Upper lobe of right lung (tissue), 1 donor: ENCODE results near the gene KRR1. TPM values are rescaled to one million over a fixed set of nuclear protein-coding genes. Genes with fewer than 3 reads are reported as not detected.
"Not testable (repeated sequence)": the region's sequence is repeated elsewhere in the genome, so short reads cannot be mapped to it uniquely, and the experiment has no call there.

ENCODE experiments used
- ATAC-seq: fragments of 200-7000 bp; cut with Tn5 transposase; one replicate; pipeline ENCODE4 v1.9.1; 2020; ENCODE audit warnings: mild to moderate bottlenecking, moderate library complexity
- DNase-seq: peaks from one replicate; pipeline ENCODE4 v3.0.0-alpha.2; 2020
- H3K27ac ChIP-seq: fragments of 200-600 bp; one replicate; pipeline ENCODE4 v1.8.0; 2022
- H3K27me3 ChIP-seq: fragments of 200-600 bp; one replicate; pipeline ENCODE4 v1.8.0; 2022; ENCODE audit warnings: mild to moderate bottlenecking
- H3K36me3 ChIP-seq: fragments of 200-600 bp; one replicate; pipeline ENCODE4 v1.8.0; 2022
- H3K4me1 ChIP-seq: fragments of 200-600 bp; one replicate; pipeline ENCODE4 v1.8.0; 2022
- H3K4me3 ChIP-seq: fragments of 200-600 bp; one replicate; pipeline ENCODE4 v1.8.0; 2022; ENCODE audit warnings: mild to moderate bottlenecking
- H3K9me3 ChIP-seq: fragments of 200-600 bp; one replicate; pipeline ENCODE4 v1.8.0; 2022
- intact Hi-C: fragments of 100-400 bp; cut with DNase I; formaldehyde crosslinking; loops from one replicate; pipeline ENCODE4 v1.11.0; 2022
- total RNA-seq: library from RNA; stranded (reverse); fragmentation: NEBNext Ultra II Directional; extraction: Animal tissue kit (Norgen Biotek cat#: 25700); gene quantifications from one replicate; pipeline ENCODE4 v1.2.1, GENCODE V29; 2021
- TF ChIP-seq, protein P1 (sequence below): fragments of 200-600 bp; IDR thresholded peaks from one replicate; pipeline ENCODE4 v1.8.0; 2022; ENCODE audit warnings: antibody characterized with exemption
- donor health status: DM: no; HTN: yes; CAD: no; lungs with severe emphysema.

Gene KRR1
- total RNA-seq, 1 donor from 2014 or later: 45.3 TPM

DNA sequence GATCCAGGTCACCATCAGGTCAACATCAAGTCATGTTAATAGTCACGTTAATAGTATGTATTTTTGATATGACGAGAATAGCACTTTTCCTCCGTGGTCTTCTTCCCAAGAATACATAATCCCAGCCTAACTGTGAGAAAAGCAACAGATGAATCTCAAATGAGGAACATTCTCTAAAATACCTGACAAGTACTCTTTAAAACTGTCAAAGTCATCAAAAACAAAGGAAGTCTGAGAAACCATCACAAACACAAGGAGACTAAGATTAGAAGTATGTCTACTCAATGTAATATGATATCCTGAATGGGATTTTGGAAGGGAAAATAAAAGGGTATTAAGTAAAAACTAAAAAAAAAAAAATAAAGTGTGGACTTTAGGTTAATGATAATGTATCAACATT lies 67.7 kb downstream of the KRR1 start:
- ATAC-seq (no peak), DNase-seq (no peak)
- no peaks in the 10 kb centered on the region for H3K27me3 ChIP-seq
- no peaks in the 10 kb centered on the region for H3K36me3 ChIP-seq
- no peaks in the 10 kb centered on the region for H3K9me3 ChIP-seq
- TF ChIP-seq, protein P1, sequence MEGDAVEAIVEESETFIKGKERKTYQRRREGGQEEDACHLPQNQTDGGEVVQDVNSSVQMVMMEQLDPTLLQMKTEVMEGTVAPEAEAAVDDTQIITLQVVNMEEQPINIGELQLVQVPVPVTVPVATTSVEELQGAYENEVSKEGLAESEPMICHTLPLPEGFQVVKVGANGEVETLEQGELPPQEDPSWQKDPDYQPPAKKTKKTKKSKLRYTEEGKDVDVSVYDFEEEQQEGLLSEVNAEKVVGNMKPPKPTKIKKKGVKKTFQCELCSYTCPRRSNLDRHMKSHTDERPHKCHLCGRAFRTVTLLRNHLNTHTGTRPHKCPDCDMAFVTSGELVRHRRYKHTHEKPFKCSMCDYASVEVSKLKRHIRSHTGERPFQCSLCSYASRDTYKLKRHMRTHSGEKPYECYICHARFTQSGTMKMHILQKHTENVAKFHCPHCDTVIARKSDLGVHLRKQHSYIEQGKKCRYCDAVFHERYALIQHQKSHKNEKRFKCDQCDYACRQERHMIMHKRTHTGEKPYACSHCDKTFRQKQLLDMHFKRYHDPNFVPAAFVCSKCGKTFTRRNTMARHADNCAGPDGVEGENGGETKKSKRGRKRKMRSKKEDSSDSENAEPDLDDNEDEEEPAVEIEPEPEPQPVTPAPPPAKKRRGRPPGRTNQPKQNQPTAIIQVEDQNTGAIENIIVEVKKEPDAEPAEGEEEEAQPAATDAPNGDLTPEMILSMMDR: no peak
- H3K4me1 ChIP-seq: no peaks in the 10 kb centered on the region
- H3K4me3 ChIP-seq: no peak overlapping the region
- H3K27ac ChIP-seq: no peak overlapping the region
- intact Hi-C loops: no loop called here

DNA sequence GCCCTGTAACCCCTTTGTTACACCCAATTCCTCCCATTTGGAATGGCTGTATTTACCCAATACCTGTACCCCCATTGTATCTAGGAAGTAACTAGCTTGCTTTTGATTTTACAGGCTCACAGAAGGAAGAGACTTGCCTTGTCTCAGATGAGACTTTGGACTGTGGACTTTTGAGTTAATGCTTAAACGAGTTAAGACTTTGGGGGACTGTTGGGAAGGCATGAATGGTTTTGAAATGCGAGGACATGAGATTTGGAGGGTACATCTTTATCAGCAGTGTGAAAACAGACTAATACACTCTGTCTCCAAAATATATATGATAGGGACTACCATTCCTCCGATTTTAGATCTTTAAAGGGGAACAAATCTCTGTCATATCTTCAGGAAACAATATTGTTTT lies 69.0 kb downstream of the KRR1 start:
- H3K9me3 ChIP-seq, intact Hi-C loops, ATAC-seq, H3K27me3 ChIP-seq, H3K27ac ChIP-seq, H3K4me3 ChIP-seq, H3K36me3 ChIP-seq, H3K4me1 ChIP-seq, DNase-seq: not testable (repeated sequence)

DNA sequence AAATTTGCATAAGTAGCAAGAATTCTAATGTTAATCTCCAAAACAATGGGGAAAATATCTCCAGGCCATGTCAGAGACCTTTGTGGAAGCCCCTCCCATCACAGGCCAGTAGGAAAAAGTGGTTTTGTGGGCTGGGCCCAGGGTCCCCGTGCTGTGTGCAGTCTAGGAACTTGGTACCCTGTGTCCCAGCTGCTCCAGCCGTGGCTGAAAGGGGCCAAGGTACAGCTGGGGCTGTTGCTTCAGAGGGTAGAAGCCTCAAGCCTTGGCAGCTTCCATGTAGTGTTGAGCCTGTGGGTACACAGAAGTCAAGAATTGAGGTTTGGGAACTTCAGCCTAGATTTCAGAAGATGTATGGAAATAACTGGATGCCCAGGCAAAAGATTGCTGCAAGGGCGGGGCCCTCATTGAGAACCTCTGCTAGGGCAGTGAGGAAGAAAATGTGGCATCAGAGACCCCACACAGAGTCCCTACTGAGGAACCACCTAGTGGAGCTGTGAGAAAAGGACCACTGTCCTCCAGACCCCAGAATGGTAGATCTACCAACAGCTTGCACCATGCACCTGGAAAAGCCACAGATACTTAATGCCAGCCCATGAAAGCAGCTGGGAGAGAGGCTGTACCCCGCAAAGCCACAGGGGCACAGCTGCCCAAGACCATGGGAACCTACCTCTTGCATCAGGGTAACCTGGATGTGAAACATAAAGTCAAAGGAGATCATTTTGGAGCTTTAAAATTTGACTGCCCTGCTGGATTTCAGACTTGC lies 69.5 kb downstream of the KRR1 start:
- H3K9me3 ChIP-seq, H3K27ac ChIP-seq, intact Hi-C loops, H3K4me1 ChIP-seq, H3K36me3 ChIP-seq, DNase-seq, H3K27me3 ChIP-seq, H3K4me3 ChIP-seq, ATAC-seq: not testable (repeated sequence)

Other genes starting within 250 kb of the KRR1 start
- gene CAPS2, start 181.3 kb downstream of the KRR1 start, total RNA-seq: 9.0 TPM
- not detected for gene GLIPR1L1, start 176.9 kb downstream of the KRR1 start, total RNA-seq
- gene GLIPR1L2, start 120.5 kb downstream of the KRR1 start, total RNA-seq: 1.1 TPM
- 38.2 TPM for gene GLIPR1, start 30.9 kb downstream of the KRR1 start, total RNA-seq